ENCODE results near the gene GRM7.

DNA sequence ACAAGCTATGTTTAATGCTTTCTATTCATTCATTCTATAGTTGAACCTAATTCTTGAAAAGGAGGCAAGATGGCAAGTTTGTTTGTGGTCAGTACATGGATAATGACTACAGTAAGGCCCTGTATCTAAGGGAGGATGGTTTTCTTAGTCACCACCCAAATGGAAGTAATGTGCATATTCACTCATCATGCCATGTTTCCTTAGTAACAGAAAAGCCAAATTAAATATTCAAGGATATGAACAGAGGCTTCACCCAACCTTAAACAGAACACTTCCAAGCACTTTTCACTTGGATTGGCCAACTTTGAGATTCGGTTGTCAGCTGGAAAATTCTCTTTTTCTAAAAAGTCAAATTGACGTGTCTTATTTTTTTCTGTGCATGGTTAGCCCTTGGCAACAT lies 835.4 kb downstream of the GRM7 start:
- TF ChIP-seq, protein P1, sequence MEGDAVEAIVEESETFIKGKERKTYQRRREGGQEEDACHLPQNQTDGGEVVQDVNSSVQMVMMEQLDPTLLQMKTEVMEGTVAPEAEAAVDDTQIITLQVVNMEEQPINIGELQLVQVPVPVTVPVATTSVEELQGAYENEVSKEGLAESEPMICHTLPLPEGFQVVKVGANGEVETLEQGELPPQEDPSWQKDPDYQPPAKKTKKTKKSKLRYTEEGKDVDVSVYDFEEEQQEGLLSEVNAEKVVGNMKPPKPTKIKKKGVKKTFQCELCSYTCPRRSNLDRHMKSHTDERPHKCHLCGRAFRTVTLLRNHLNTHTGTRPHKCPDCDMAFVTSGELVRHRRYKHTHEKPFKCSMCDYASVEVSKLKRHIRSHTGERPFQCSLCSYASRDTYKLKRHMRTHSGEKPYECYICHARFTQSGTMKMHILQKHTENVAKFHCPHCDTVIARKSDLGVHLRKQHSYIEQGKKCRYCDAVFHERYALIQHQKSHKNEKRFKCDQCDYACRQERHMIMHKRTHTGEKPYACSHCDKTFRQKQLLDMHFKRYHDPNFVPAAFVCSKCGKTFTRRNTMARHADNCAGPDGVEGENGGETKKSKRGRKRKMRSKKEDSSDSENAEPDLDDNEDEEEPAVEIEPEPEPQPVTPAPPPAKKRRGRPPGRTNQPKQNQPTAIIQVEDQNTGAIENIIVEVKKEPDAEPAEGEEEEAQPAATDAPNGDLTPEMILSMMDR (IDR thresholded peaks at IDR 0.05): no peak
- TF ChIP-seq EZH2phosphoT487 (IDR thresholded peaks at IDR 0.05): no peak
- no peak for TF ChIP-seq EZH2 (IDR thresholded peaks at IDR 0.05)

Data from neural progenitor cell (in vitro differentiated cells).